ENCODE data around the gene CHST11. TPM values are rescaled to one million over a fixed set of nuclear protein-coding genes. Genes with fewer than 3 reads are reported as not detected.

Gene CHST11
- total RNA-seq, 1 experiment from 2014 or later = 1.1 TPM

DNA sequence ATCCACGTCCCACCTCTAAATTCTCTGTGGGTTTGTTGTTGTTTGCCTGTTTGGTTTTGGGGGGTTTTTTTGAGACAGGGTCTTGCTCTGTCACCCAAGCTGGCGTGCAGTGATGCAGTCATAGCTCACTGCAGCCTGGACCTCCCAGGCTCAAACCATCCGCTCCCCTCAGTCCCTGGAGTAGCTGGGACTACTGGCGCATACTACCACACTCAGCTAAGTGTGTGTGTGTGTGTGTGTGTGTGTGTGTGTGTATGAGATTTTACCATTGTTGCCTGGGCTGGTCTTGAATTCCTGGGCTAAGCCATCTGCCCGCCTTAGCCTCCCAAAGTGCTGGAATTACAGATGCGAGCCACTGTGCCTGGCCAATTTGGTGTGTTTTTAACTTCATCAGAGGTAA is 265.2 kb downstream of the CHST11 start:
- TF ChIP-seq, protein P1, sequence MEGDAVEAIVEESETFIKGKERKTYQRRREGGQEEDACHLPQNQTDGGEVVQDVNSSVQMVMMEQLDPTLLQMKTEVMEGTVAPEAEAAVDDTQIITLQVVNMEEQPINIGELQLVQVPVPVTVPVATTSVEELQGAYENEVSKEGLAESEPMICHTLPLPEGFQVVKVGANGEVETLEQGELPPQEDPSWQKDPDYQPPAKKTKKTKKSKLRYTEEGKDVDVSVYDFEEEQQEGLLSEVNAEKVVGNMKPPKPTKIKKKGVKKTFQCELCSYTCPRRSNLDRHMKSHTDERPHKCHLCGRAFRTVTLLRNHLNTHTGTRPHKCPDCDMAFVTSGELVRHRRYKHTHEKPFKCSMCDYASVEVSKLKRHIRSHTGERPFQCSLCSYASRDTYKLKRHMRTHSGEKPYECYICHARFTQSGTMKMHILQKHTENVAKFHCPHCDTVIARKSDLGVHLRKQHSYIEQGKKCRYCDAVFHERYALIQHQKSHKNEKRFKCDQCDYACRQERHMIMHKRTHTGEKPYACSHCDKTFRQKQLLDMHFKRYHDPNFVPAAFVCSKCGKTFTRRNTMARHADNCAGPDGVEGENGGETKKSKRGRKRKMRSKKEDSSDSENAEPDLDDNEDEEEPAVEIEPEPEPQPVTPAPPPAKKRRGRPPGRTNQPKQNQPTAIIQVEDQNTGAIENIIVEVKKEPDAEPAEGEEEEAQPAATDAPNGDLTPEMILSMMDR (IDR thresholded peaks at IDR 0.05; ENCODE audit: unreplicated experiment) = no peak
- intact Hi-C loops (cut with micrococcal nuclease; ENCODE audit: unreplicated experiment) = no loop called here
- Mint-ChIP-seq H3K4me3 (ENCODE audit: low read depth, unreplicated experiment) (no peak overlapping the region), H3K27me3 (ENCODE audit: unreplicated experiment) (peaks cover 52% of the 10 kb centered on the region), H3K27ac (ENCODE audit: unreplicated experiment) (no peak overlapping the region), H3K4me1 (ENCODE audit: low read depth, unreplicated experiment) (no peaks in the 10 kb centered on the region), H3K9me3 (ENCODE audit: low read depth, unreplicated experiment) (no peaks in the 10 kb centered on the region), H3K36me3 (ENCODE audit: insufficient read depth, unreplicated experiment) (no peaks in the 10 kb centered on the region)
- CTCF ChIA-PET = interaction anchor here (0.6 kb wide), 1 partner anchor 33 kb away, joined by 4 read pairs; no protein-coding TSS in a partner anchor
- no peak for DNase-seq
- BruUV-seq (replicated peaks) = no TSS peak

DNA sequence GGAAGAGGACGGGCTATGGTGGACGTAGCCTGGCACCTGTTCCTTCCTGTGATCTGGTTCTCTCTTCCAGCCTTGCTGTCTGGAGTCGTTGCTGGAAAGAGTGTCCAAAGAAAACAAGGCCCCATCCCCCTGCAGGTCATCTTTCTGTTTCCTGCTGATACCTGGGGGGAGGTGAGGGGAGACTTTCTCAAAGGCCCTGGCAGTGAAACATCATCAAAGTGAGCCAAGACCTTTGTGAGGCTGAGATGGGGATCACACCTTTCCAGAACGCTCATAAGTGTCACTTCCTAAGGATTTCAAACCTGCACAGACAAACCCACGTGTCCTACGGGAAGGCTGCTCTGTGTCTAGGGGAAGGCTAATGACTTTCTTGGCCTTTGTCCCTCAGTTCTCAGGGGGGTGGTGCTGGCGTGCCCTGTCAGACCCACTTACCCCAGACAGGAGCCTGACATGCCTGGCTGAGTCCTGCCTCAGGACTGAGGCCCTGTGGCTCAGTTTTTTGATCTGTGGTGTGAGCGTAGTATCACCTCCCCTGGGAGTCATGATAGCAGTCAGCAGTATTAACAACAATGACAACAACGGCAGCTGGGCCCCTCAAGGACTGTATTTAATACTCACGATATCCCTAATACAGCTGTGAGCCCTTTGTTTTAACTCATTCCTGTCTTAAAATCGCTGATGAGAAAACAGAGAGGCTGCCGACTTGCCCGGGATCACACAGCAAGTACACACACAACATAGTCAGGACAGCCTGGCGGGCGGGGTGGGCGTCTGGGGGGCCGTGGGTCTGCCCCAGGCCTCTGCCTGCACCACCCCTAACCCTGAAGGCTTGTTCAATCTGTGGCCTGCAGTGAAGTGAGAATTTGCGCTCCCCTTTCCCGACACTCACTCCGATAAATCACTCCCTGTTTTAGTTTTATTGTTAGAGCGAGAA is 266.1 kb downstream of the CHST11 start:
- TF ChIP-seq, protein P1 (IDR thresholded peaks at IDR 0.05; ENCODE audit: unreplicated experiment) = no peak
- peaks cover 43% of the 10 kb centered on the region for H3K27me3 Mint-ChIP-seq (ENCODE audit: unreplicated experiment)
- CTCF ChIA-PET = no interaction called here
- no peak overlapping the region for H3K4me3 Mint-ChIP-seq (ENCODE audit: low read depth, unreplicated experiment)
- intact Hi-C loops (cut with micrococcal nuclease; ENCODE audit: unreplicated experiment) = no loop called here
- no TSS peak for BruUV-seq (replicated peaks)
- H3K9me3 Mint-ChIP-seq (ENCODE audit: low read depth, unreplicated experiment) = no peaks in the 10 kb centered on the region
- DNase-seq = no peak
- H3K4me1 Mint-ChIP-seq (ENCODE audit: low read depth, unreplicated experiment) = no peaks in the 10 kb centered on the region
- H3K36me3 Mint-ChIP-seq (ENCODE audit: insufficient read depth, unreplicated experiment) = no peaks in the 10 kb centered on the region
- H3K27ac Mint-ChIP-seq (ENCODE audit: unreplicated experiment) = no peak overlapping the region

DNA sequence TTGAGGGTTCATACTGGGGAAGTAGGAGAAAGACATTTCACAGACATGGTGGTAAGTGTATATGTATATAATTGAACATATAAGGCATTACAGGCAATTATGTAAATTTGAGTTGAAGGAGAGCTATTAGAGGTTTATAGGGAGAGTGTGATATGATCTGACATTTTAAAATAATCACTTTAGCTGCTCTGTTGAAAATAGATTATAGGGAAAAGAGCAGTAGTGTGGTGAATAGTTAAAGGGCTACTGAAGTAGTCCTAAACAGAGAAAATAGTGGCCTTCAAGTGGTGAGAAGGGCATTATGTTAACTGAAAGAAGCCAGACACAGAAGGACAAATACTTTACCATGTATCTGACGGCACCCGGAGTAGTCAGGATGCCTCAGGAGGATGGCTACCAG is 267.1 kb downstream of the CHST11 start:
- BruUV-seq (replicated peaks) = no TSS peak
- no peak overlapping the region for H3K27ac Mint-ChIP-seq (ENCODE audit: unreplicated experiment)
- no peak for DNase-seq
- intact Hi-C loops (cut with micrococcal nuclease; ENCODE audit: unreplicated experiment) = no loop called here
- H3K9me3 Mint-ChIP-seq (ENCODE audit: low read depth, unreplicated experiment) = no peaks in the 10 kb centered on the region
- H3K4me3 Mint-ChIP-seq (ENCODE audit: low read depth, unreplicated experiment) = no peak overlapping the region
- TF ChIP-seq, protein P1 (IDR thresholded peaks at IDR 0.05; ENCODE audit: unreplicated experiment) = no peak
- no peaks in the 10 kb centered on the region for H3K4me1 Mint-ChIP-seq (ENCODE audit: low read depth, unreplicated experiment)
- no peaks in the 10 kb centered on the region for H3K36me3 Mint-ChIP-seq (ENCODE audit: insufficient read depth, unreplicated experiment)
- CTCF ChIA-PET = no interaction called here
- H3K27me3 Mint-ChIP-seq (ENCODE audit: unreplicated experiment) = peaks cover 33% of the 10 kb centered on the region

DNA sequence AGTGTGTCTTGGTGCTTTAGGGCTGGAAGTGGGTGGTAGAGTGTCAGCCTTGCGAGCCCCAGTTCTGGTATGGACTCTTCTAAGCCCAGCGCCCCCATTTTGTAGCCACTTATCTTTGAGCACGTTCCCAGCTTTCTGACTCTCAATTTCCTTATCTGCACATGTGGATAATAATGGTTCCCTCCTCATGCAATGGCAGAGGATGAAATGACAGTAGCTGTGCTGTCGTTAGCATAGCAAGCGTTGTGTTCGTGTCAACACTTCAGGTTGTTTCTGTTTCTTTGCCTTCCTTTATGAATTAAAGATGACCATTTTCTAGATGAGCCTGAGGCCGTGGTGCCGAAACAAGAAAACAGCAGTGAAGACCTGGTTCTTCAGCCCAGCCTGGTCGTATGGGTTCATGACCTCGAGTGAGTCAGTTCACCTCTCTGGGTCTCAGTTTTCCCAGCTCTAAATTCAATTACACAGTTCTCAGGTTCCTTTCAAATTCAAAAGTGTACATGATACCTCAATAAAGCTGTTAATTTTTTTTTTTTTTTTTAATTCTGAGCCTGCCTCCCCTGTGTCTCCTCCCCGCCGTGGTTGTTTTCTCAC is 268.3 kb downstream of the CHST11 start:
- TF ChIP-seq, protein P1 (IDR thresholded peaks at IDR 0.05; ENCODE audit: unreplicated experiment) = no peak
- DNase-seq = no peak
- no peak overlapping the region for H3K27ac Mint-ChIP-seq (ENCODE audit: unreplicated experiment)
- no TSS peak for BruUV-seq (replicated peaks)
- no peaks in the 10 kb centered on the region for H3K36me3 Mint-ChIP-seq (ENCODE audit: insufficient read depth, unreplicated experiment)
- CTCF ChIA-PET = no interaction called here
- peaks cover 33% of the 10 kb centered on the region for H3K27me3 Mint-ChIP-seq (ENCODE audit: unreplicated experiment)
- H3K9me3 Mint-ChIP-seq (ENCODE audit: low read depth, unreplicated experiment) = no peaks in the 10 kb centered on the region
- no peak overlapping the region for H3K4me3 Mint-ChIP-seq (ENCODE audit: low read depth, unreplicated experiment)
- peaks cover 7% of the 10 kb centered on the region for H3K4me1 Mint-ChIP-seq (ENCODE audit: low read depth, unreplicated experiment)
- intact Hi-C loops (cut with micrococcal nuclease; ENCODE audit: unreplicated experiment) = no loop called here
